Breast epithelium (tissue), 4 donors: Measurements from ENCODE around the gene COPS2. TPM values are rescaled to one million over a fixed set of nuclear protein-coding genes. Genes with fewer than 3 reads are reported as not detected.

Experiments used
- DNase-seq, 2 donors: peaks; one replicate each; pipeline ENCODE4 v3.0.0-alpha.2; 2019; ENCODE audit warnings: low spot score in 2 of 2
- H3K27ac ChIP-seq, 2 donors: fragments of 200-600 bp; sonication (generic) in 1 of 2; one replicate each; pipeline ENCODE4 v1.5.1; 2016 to 2019; ENCODE audit warnings: mild to moderate bottlenecking in 1 of 2
- H3K27me3 ChIP-seq, 2 donors: fragments of 200-600 bp; sonication (generic) in 1 of 2; one replicate each; pipeline versions ENCODE4 v1.5.1 to v1.6.0; 2017 to 2019; ENCODE audit warnings: control low read depth in 1 of 2, mild to moderate bottlenecking in 1 of 2
- H3K36me3 ChIP-seq: fragments of 200-600 bp; one replicate; pipeline ENCODE4 v1.5.1; 2019
- H3K4me1 ChIP-seq, 2 donors: fragments of 200-600 bp; sonication (generic); one replicate each; pipeline ENCODE4 v1.5.1; 2016 to 2019; ENCODE audit warnings: control low read depth in 1 of 2
- H3K4me3 ChIP-seq, 3 donors: fragments of 200-600 bp; sonication (generic); 1 replicate in 2 of 3; 2 replicates in 1 of 3; pipeline ENCODE4 v1.5.1; 2016 to 2019; ENCODE audit warnings: mild to moderate bottlenecking in 3 of 3, moderate library complexity in 2 of 3
- H3K9me3 ChIP-seq, 2 donors: fragments of 200-600 bp; sonication (generic) in 1 of 2; one replicate each; pipeline ENCODE4 v1.5.1; 2016 to 2019; ENCODE audit warnings: control low read depth in 1 of 2
- POLR2A ChIP-seq: fragments of 450-650 bp; IDR thresholded peaks from one replicate; pipeline ENCODE4 v1.6.1; 2016; ENCODE audit warnings: antibody characterized with exemption, mild to moderate bottlenecking, moderate library complexity
- POLR2AphosphoS5 ChIP-seq, 3 donors: sonication (generic); formaldehyde crosslinking; IDR thresholded peaks; one replicate each; pipeline ENCODE4 v1.6.1; 2017; ENCODE audit warnings: antibody characterized with exemption in 3 of 3
- intact Hi-C: fragments of 100-400 bp; cut with DNase I; formaldehyde crosslinking; loops from one replicate; pipeline ENCODE4 v1.15.1; 2023; ENCODE audit warnings: low total_unique reads
- total RNA-seq, 3 donors: library from RNA; depleted of rRNA; stranded (reverse); fragments of >200 nt; gene quantifications; one replicate each; pipeline ENCODE4 v1.1.0, GENCODE V29; 2016
- TF ChIP-seq, protein P1 (sequence below), 3 donors: fragments of 450-650 bp; IDR thresholded peaks; one replicate each; pipeline ENCODE4 v1.5.1; 2016 to 2017; ENCODE audit warnings: antibody characterized with exemption in 3 of 3, mild to moderate bottlenecking in 3 of 3, moderate library complexity in 3 of 3

The COPS2 gene
- total RNA-seq = 10 to 100 TPM; 59.3 to 96.8 (median 75.5) TPM

DNA sequence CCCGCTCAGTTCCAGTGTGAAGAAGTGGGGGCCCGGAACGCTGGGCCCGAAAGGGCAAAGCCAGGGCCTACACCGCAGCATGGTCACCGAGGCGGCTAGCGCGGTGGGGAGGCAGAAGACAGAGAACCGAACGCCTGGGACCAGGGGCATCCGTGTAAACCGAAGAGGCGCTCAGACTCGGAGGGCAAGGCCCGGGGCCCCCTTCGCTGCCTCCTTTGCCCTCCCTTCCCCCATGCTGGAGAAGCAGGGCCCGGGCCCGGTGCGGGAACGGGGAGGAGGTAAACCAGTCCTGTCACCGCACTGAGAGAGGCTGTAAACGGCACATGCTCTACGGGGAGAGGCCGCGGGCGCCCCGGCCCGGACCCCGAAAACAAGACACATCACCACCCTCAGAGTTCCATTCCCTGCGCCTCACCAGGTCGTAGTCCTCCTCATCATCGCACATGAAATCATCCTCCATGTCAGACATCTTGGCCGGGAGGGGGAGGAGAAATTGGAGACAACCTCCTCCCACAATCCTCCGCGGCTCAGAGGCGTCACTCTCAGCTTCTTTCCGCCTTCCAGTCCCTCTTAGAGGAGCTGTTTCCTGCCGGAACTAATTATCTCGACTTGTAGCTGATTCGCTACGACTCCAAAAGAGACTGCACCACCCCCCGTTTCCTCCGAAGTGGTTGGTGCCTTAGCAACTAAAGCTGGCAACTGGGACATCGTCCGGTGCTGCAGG lies at the start of gene COPS2:
Gene COPS2, minus strand, starts transcription at position 490 of the 724 bp plus-strand sequence. Its CDS starts 21 bp downstream, at position 469.
- H3K9me3 ChIP-seq = no peaks in the 10 kb centered on the region
- H3K36me3 ChIP-seq = no peaks in the 10 kb centered on the region
- peak within 1 kb of the TSS; percentile 93 to 97 for H3K27ac ChIP-seq
- TF ChIP-seq POLR2AphosphoS5 (IDR thresholded peaks at IDR 0.05) = peak; percentile 65 to 96 (median 92)
- TF ChIP-seq POLR2A = no peak
- TF ChIP-seq, protein P1, sequence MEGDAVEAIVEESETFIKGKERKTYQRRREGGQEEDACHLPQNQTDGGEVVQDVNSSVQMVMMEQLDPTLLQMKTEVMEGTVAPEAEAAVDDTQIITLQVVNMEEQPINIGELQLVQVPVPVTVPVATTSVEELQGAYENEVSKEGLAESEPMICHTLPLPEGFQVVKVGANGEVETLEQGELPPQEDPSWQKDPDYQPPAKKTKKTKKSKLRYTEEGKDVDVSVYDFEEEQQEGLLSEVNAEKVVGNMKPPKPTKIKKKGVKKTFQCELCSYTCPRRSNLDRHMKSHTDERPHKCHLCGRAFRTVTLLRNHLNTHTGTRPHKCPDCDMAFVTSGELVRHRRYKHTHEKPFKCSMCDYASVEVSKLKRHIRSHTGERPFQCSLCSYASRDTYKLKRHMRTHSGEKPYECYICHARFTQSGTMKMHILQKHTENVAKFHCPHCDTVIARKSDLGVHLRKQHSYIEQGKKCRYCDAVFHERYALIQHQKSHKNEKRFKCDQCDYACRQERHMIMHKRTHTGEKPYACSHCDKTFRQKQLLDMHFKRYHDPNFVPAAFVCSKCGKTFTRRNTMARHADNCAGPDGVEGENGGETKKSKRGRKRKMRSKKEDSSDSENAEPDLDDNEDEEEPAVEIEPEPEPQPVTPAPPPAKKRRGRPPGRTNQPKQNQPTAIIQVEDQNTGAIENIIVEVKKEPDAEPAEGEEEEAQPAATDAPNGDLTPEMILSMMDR (IDR thresholded peaks at IDR 0.05) = peak in 1 of 3 donors; percentile 19
- H3K4me1 ChIP-seq = peaks cover 0 to 7% of the 10 kb centered on the region in 2 donors
- peak within 1 kb of the TSS; percentile 95 to 100 (median 99) for H3K4me3 ChIP-seq
- peak; percentile 91 to 95 for DNase-seq
- no peaks in the 10 kb centered on the region for H3K27me3 ChIP-seq
- intact Hi-C loops = loop anchor here (10.0 kb wide), 1 partner anchor 960 kb away; the partner anchor contains the start of gene ATP8B4

DNA sequence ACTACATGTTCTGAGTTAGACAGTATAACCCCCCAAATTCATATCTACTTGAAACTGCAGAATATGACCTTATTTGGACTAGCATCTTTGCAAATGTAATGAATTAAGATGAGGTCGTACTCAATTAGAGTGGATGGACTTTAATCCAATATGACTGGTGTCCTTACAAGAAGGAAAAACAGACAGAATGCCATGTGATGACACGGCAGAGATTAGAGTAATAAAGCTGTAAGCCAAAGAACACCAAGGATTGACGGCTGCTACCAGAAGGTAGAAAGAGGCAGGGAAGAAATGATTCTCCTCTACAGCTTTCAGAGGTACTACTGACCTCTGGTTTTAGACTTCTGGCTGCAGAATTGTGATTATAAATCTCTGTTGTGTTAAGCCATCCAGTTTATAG lies 44.9 kb upstream of the COPS2 start:
- Histone ChIP-seq H3K4me3 (no peak overlapping the region), H3K4me1 (no peaks in the 10 kb centered on the region), H3K9me3 (no peaks in the 10 kb centered on the region), H3K27ac (no peak overlapping the region), H3K27me3 (no peaks in the 10 kb centered on the region), H3K36me3 (peaks cover 6% of the 10 kb centered on the region)
- DNase-seq = no peak
- TF ChIP-seq, protein P1 (IDR thresholded peaks at IDR 0.05) = no peak
- TF ChIP-seq POLR2AphosphoS5 (IDR thresholded peaks at IDR 0.05) (no peak), POLR2A (no peak)
- intact Hi-C loops = loop anchor here (10.0 kb wide), 1 partner anchor 1126 kb away; no protein-coding TSS in a partner anchor

- peaks cover 6% of the 10 kb centered on the region for H3K36me3 ChIP-seq
- TF ChIP-seq, protein P1 (IDR thresholded peaks at IDR 0.05) = no peak
- TF ChIP-seq POLR2A = no peak
- TF ChIP-seq POLR2AphosphoS5 (IDR thresholded peaks at IDR 0.05) = no peak
- H3K27ac ChIP-seq = no peak overlapping the region
- H3K27me3 ChIP-seq = no peaks in the 10 kb centered on the region
- no peak for DNase-seq
- no peaks in the 10 kb centered on the region for H3K9me3 ChIP-seq
- H3K4me3 ChIP-seq = no peak overlapping the region
- intact Hi-C loops = loop anchor here (10.0 kb wide), 1 partner anchor 1125 kb away; no protein-coding TSS in a partner anchor
- H3K4me1 ChIP-seq = no peaks in the 10 kb centered on the region
These were observed 44.3 kb upstream of the COPS2 start for GRCh38 chr15:49199666-49200065.

GRCh38 chr15:49196856-49197255 lies 41.5 kb upstream of the COPS2 start:
- Histone ChIP-seq H3K9me3 (no peaks in the 10 kb centered on the region), H3K27ac (no peak overlapping the region), H3K4me1 (no peaks in the 10 kb centered on the region), H3K4me3 (no peak overlapping the region), H3K36me3 (peaks cover 6% of the 10 kb centered on the region), H3K27me3 (no peaks in the 10 kb centered on the region)
- DNase-seq = no peak
- intact Hi-C loops = no loop called here
- TF ChIP-seq POLR2AphosphoS5 (IDR thresholded peaks at IDR 0.05) (no peak), POLR2A (no peak)
- TF ChIP-seq, protein P1 (IDR thresholded peaks at IDR 0.05) = no peak

DNA sequence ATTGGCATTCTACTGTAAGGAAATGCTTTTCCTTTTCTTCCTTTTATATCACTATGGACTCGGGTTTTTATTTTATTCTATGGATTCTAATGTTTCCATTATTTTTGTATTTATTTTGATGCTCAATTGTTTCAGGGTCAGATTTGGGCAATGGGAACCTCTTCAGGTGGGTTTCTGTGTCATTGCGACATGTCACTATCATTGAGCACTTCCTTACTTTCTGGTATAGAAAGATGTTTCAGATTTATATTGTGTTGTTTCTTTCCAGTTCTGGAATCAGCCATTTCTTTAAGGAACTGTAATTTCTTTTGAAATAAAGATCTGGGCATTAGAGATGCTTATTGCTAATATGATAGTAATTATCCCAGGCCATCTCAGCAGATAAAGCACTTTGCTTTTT lies 36.5 kb upstream of the COPS2 start:
- Histone ChIP-seq H3K4me1 (no peaks in the 10 kb centered on the region), H3K9me3 (no peaks in the 10 kb centered on the region), H3K4me3 (no peak overlapping the region), H3K27me3 (no peaks in the 10 kb centered on the region), H3K36me3 (no peaks in the 10 kb centered on the region), H3K27ac (no peak overlapping the region)
- DNase-seq = no peak
- TF ChIP-seq POLR2A = no peak
- no peak for TF ChIP-seq POLR2AphosphoS5 (IDR thresholded peaks at IDR 0.05)
- TF ChIP-seq, protein P1 (IDR thresholded peaks at IDR 0.05) = no peak
- intact Hi-C loops = no loop called here
